ENCODE data around the gene ZP1.
"Not testable (repeated sequence)": the region's sequence is repeated elsewhere in the genome, so short reads cannot be mapped to it uniquely, and the experiment has no call there.

Gene ZP1, protein sequence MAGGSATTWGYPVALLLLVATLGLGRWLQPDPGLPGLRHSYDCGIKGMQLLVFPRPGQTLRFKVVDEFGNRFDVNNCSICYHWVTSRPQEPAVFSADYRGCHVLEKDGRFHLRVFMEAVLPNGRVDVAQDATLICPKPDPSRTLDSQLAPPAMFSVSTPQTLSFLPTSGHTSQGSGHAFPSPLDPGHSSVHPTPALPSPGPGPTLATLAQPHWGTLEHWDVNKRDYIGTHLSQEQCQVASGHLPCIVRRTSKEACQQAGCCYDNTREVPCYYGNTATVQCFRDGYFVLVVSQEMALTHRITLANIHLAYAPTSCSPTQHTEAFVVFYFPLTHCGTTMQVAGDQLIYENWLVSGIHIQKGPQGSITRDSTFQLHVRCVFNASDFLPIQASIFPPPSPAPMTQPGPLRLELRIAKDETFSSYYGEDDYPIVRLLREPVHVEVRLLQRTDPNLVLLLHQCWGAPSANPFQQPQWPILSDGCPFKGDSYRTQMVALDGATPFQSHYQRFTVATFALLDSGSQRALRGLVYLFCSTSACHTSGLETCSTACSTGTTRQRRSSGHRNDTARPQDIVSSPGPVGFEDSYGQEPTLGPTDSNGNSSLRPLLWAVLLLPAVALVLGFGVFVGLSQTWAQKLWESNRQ

GRCh38 chr11:60866911-60867870 lies at the start of gene ZP1:
ZP1 (plus strand) TSS chr11:60867542; CDS start chr11:60867562, 20 bp downstream.
- no peak for DNase-seq

DNA sequence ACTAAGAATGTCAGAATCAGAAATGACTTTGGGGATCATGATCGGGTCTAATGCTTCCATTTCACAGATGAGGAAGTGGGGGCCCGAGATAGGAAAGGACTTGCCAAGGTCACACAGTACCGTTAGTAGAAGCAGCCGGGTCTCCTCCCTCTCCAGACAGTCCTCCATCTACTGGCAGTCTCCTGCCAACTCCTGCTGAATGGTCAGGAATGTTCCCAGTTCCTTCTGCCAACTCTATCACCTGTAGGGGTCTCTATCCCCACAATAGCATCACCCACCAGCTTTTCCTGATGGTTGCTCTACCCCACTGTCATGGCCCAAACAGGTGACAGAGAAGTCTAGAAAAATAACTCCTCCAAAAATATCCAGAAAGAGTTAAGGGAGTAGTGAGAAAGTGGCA lies 49.3 kb upstream of the ZP1 start:
- DNase-seq = no peak

GRCh38 chr11:60821827-60822599 lies 45.3 kb upstream of the ZP1 start:
- DNase-seq = no peak

- not testable (repeated sequence) for DNase-seq
Observed at GRCh38 chr11:60823745-60824306, 43.5 kb upstream of the ZP1 start.

GRCh38 chr11:60825118-60825517 lies 42.2 kb upstream of the ZP1 start:
- no peak for DNase-seq

DNA sequence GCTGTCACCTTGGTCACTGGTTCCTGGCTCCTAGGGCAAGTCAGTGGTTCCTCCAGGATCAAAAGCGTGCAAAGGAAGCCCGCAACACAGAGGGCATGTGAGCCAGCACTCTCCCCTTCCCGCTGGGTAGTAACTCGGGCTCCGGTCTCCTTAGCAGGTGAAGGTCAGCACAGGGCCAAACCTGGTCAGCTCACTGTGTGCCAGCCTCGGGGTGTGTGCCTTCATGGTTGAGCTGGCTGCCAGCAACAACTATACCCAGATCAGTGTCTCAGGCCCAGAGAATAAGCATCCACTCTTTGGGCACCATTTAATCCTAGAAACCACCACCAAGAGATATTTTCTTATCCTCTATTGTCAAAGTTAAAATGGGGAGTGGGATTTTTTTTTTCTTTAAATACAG lies 41.6 kb upstream of the ZP1 start:
- DNase-seq = no peak

- DNase-seq = no peak
Observed at GRCh38 chr11:60830478-60831142, 36.7 kb upstream of the ZP1 start.

- peak; percentile 82 for DNase-seq
Observed at GRCh38 chr11:60831143-60831500, 36.2 kb upstream of the ZP1 start.

- no peak for DNase-seq
Observed at GRCh38 chr11:60831501-60832079, 35.8 kb upstream of the ZP1 start.

GRCh38 chr11:60834742-60835533 lies 32.4 kb upstream of the ZP1 start:
- DNase-seq = no peak

DNA sequence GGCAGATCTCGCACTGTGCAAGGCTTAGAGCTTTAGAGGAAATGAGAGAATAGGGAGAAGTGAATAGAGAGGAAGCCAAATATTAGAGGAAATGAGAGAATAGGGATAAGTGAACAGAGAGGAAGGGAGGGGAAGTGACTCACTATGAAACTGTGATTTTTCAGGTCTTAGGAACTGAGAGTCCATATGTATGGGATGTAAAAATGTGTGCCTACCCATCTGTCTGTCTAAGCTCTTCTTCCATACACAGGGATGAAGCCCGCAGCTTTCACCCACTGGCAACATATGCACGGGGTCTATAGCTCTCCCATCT lies 31.9 kb upstream of the ZP1 start:
- DNase-seq = no peak

DNA sequence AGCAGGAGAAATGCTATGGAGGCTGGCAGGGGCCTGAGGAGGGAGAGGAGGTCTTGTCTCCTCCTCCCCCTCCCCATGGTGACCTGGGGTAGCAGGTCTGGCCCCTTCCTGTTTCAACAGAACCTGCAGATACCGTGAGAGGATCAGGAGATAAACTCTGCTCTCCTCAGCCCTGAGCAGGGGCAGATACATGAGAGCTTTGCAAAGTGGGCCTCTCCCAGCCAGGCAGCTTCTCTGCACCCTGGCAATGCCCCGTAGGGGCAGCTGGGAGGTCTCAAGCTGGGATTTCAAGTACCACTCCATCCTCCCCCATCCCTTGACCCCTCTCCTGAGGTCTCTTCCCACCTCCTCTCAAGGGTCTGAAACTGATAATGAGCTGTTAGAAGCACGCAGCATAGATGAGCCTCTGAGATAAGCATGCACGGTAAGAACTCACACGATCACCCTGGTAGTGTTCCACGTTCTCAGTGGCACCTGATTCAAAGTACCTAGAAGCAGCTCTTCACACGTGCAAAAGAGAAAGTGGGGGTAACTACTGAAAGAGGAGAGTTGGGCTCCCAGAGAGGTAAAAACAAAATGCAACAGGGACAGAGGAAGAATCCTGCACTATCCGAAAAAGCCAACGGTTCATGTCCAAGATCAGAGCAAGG lies 30.4 kb upstream of the ZP1 start:
- DNase-seq = no peak

- DNase-seq = no peak
Observed at GRCh38 chr11:60838132-60838531, 29.2 kb upstream of the ZP1 start.

GRCh38 chr11:60840470-60841430 lies 26.6 kb upstream of the ZP1 start:
- DNase-seq = no peak

GRCh38 chr11:60841797-60842667 lies 25.3 kb upstream of the ZP1 start, which contains the start of gene CCDC86:
CCDC86 (plus strand) TSS chr11:60842113; CDS start chr11:60842125, 12 bp downstream.
- peak; percentile 99 for DNase-seq

GRCh38 chr11:60842668-60843600 lies 24.4 kb upstream of the ZP1 start:
- DNase-seq = no peak

All from activated naive CD4-positive, alpha-beta T cell treated with Interleukin-2 at 50 U/mL for 16 hours (primary cell).